GM12873 (cell line): ENCODE data around the gene PCDHGA6.
A peak's percentile ranks its signal among the peaks of the same experiment; 100 is the strongest.

Experiments used
- CTCF ChIP-seq: IDR thresholded peaks from 2 replicates; pipeline ENCODE4 v1.5.1; 2012; ENCODE audit warnings: low read depth, mild to moderate bottlenecking, moderate library complexity, low read length, control low read depth; ENCODE audit not compliant: insufficient read depth; ENCODE audit errors: missing control alignments

PCDHGA6 gene

DNA sequence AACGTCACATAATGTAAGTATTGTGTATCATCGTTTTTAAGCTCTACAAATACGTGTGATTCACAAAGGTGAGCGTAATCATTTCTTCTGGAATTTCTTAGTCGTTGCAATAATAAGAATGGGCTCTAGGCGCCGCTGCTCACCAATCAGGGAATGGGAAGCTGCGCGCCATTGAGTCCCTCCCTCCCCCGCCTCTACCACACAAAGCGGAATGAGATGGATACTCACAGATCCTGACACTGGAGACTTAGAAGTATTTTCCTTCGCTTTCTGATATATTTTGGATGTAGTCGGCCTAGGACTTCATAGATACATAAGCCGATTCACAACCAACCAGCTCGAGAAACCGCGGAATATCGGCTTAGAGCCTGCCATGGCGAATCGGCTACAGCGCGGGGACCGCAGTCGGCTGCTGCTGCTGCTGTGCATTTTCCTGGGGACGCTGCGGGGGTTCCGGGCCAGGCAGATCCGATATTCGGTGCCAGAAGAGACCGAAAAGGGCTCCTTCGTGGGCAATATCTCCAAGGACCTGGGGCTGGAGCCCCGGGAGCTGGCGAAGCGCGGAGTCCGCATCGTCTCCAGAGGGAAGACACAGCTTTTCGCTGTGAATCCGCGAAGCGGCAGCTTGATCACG lies 47.3 kb downstream of the PCDHGA6 start, which contains the start of gene PCDHGA11:
TSS of gene PCDHGA11 (plus strand) at position 197 of the 634 bp plus-strand sequence. CDS start at position 374, 177 bp downstream.
- TF ChIP-seq CTCF = peak; percentile 37

- TF ChIP-seq CTCF = no peak
Observed at GRCh38 chr5:141421489-141421855, 47.8 kb downstream of the PCDHGA6 start.

GRCh38 chr5:141422742-141423291 lies 49.1 kb downstream of the PCDHGA6 start:
- TF ChIP-seq CTCF = no peak

DNA sequence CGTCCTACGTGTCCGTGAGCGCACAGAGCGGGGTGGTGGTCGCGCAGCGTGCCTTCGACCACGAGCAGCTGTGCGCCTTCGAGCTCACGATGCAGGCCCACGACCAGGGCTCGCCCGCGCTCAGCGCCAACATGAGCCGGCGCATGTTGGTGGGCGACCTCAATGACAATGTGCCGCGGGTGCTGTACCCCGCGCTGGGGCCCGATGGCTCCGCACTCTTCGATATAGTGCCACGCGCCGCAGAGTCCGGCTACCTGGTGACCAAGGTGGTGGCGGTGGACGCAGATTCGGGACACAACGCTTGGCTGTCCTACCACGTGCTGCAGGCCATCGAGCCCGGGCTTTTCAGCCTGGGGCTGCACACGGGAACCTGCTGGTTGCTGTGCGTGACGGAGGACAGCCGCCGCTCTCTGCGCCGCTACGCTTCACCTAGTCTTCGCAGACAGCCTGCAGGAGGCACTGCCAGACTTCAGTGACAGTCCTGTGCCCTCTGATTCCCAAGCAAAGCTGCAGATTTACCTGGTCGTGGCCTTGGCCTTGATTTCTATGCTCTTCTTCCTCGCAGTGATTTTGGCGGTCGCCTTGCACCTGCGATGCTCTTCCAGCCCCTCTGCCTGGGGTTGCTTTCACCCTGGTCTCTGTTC lies 54.2 kb downstream of the PCDHGA6 start:
- no peak for TF ChIP-seq CTCF
